Peyer's patch (tissue), 4 donors: ENCODE results near the gene LTBR.

Experiments
- CTCF ChIP-seq, 6 experiments: fragments of 450-650 bp in 4 of 6; fragments of 200-600 bp in 2 of 6; sonication (generic) in 1 of 6; IDR thresholded peaks; one replicate each; pipeline ENCODE4 v1.5.1; 2017 to 2019; ENCODE audit warnings: antibody characterized with exemption in 6 of 6, mild to moderate bottlenecking in 3 of 6, moderate library complexity in 1 of 6
- POLR2A ChIP-seq, 2 donors: fragments of 450-650 bp; IDR thresholded peaks; one replicate each; pipeline ENCODE4 v1.5.1; 2017; ENCODE audit warnings: antibody characterized with exemption in 2 of 2, mild to moderate bottlenecking in 2 of 2, moderate library complexity in 2 of 2

- TF ChIP-seq POLR2A (IDR thresholded peaks at IDR 0.05) (no peak), CTCF (IDR thresholded peaks at IDR 0.05) (no peak)
Measured at GRCh38 chr12:6356374-6356820, 27.6 kb upstream of the LTBR start.
